Measurements from ENCODE around the gene GALNS. TPM values are rescaled to one million over a fixed set of nuclear protein-coding genes. Genes with fewer than 3 reads are reported as not detected.

The GALNS gene
- total and polyA plus RNA-seq, 2 of the 13 experiments (the other 11 are each of a cell fraction or from before 2014, with no cell fraction given), result 9.2 to 9.8 TPM

- no peak for TF ChIP-seq MAZ (IDR thresholded peaks at IDR 0.05; ENCODE audit: borderline replicate concordance, low read depth, low read length)
- TF ChIP-seq MAZ (CRISPR knock-in tag; IDR thresholded peaks at IDR 0.05; ENCODE audit: low read depth), result no peak
- TF ChIP-seq MEIS1 (CRISPR knock-in tag; IDR thresholded peaks at IDR 0.05; ENCODE audit: borderline replicate concordance), result no peak
- TF ChIP-seq DNMT3B (CRISPR knock-in tag; conservative IDR thresholded peaks at IDR 0.05), result peak; percentile 28; the same call in 1 of the 2 replicates
- TF ChIP-seq ARNT2 (CRISPR knock-in tag; IDR thresholded peaks at IDR 0.05; ENCODE audit: low read depth), result peak; percentile 20
- TF ChIP-seq ZC3H4 (CRISPR knock-in tag; IDR thresholded peaks at IDR 0.05; ENCODE audit: borderline replicate concordance), result 0 out of 2 replicates have a peak, but pooled peaks have one; percentile 29
- TF ChIP-seq ZNF501 (CRISPR knock-in tag; IDR thresholded peaks at IDR 0.05), result 0 out of 2 replicates have a peak, but pooled peaks have one; percentile 74
- no peak for TF ChIP-seq DBP (CRISPR knock-in tag; IDR thresholded peaks at IDR 0.05; ENCODE audit: not compliant biosample characterization)
- peak; percentile 79 for TF ChIP-seq NR0B2 (CRISPR knock-in tag; IDR thresholded peaks at IDR 0.05)
- TF ChIP-seq ZNF563 (CRISPR knock-in tag; IDR thresholded peaks at IDR 0.05), result peak; percentile 26; the same call in 1 of the 2 replicates
- TF ChIP-seq ZNF607 (CRISPR knock-in tag; IDR thresholded peaks at IDR 0.05; ENCODE audit: borderline replicate concordance), result 0 out of 2 replicates have a peak, but pooled peaks have one; percentile 34
- TF ChIP-seq ZNF263 (CRISPR knock-in tag; IDR thresholded peaks at IDR 0.05), result peak; percentile 76; the same call in 1 of the 2 replicates
- 0 out of 2 replicates have a peak, but pooled peaks have one; percentile 6 for TF ChIP-seq CEBPB (IDR thresholded peaks at IDR 0.05; ENCODE audit: borderline replicate concordance, low read depth, low read length)
- TF ChIP-seq ZNF816 (CRISPR knock-in tag; IDR thresholded peaks at IDR 0.05; ENCODE audit: borderline replicate concordance), result no peak; the same call in 1 of the 2 replicates
- TF ChIP-seq ZFX (CRISPR knock-in tag; IDR thresholded peaks at IDR 0.05; ENCODE audit: low read depth), result peak; percentile 1; the same call in 1 of the 2 replicates
- TF ChIP-seq ZNF574 (CRISPR knock-in tag; IDR thresholded peaks at IDR 0.05), result 0 out of 2 replicates have a peak, but pooled peaks have one; percentile 9
- TF ChIP-seq KDM2A (CRISPR knock-in tag; IDR thresholded peaks at IDR 0.05; ENCODE audit: borderline replicate concordance, low read depth), result peak; percentile 81
- peak; percentile 77; the same call in 1 of the 2 replicates for TF ChIP-seq UBTF (CRISPR knock-in tag; IDR thresholded peaks at IDR 0.05)
- peak; percentile 16; the same call in 1 of the 2 replicates for TF ChIP-seq ZNF264 (CRISPR knock-in tag; IDR thresholded peaks at IDR 0.05)
- TF ChIP-seq ZNF20 (CRISPR knock-in tag; IDR thresholded peaks at IDR 0.05), result no peak
Measured at GRCh38 chr16:88784074-88784855, 72.5 kb downstream of the GALNS start (continued).
